Mesenchymal stem cell (in vitro differentiated cells and primary cell): ENCODE data around the gene CT45A1. TPM values are rescaled to one million over a fixed set of nuclear protein-coding genes. Genes with fewer than 3 reads are reported as not detected.
"Not testable (repeated sequence)": the region's sequence is repeated elsewhere in the genome, so short reads cannot be mapped to it uniquely, and the experiment has no call there.

Source experiments
- DNase-seq: peaks from one replicate; pipeline ENCODE4 v3.0.0-alpha.2; 2013
- H2AFZ ChIP-seq: one replicate; pipeline ENCODE4 v1.6.1; 2013; ENCODE audit warnings: low read depth, mild to moderate bottlenecking, control low read depth, inconsistent platforms, low read length, moderate library complexity
- H2AK5ac ChIP-seq: 2 replicates; pipeline ENCODE4 v1.6.1; 2013; ENCODE audit warnings: low read length, moderate library complexity, mild to moderate bottlenecking, inconsistent platforms; ENCODE audit not compliant: severe bottlenecking
- H2BK120ac ChIP-seq: one replicate; pipeline ENCODE4 v1.6.1; 2013; ENCODE audit warnings: low read depth, mild to moderate bottlenecking, inconsistent platforms, low read length, moderate library complexity
- H2BK12ac ChIP-seq, 2 experiments: one replicate each; pipeline ENCODE4 v1.6.1; 2013; ENCODE audit warnings: inconsistent platforms in 2 of 2, low read length in 2 of 2, mild to moderate bottlenecking in 2 of 2, moderate library complexity in 2 of 2, control low read depth in 1 of 2
- H2BK15ac ChIP-seq: one replicate; pipeline ENCODE4 v1.6.1; 2013; ENCODE audit warnings: mild to moderate bottlenecking, low read depth, inconsistent platforms; ENCODE audit not compliant: poor library complexity, severe bottlenecking
- H2BK5ac ChIP-seq: 2 replicates; pipeline ENCODE4 v1.6.1; 2013; ENCODE audit warnings: low read depth, mild to moderate bottlenecking, low read length, control low read depth, inconsistent platforms; ENCODE audit not compliant: poor library complexity, severe bottlenecking
- H3K14ac ChIP-seq, 2 experiments: one replicate each; pipeline ENCODE4 v1.6.1; 2013; ENCODE audit warnings: inconsistent platforms in 2 of 2, low read length in 2 of 2, control low read depth in 1 of 2, mild to moderate bottlenecking in 1 of 2, moderate library complexity in 1 of 2
- H3K18ac ChIP-seq, 2 experiments: one replicate each; pipeline ENCODE4 v1.6.1; 2013; ENCODE audit warnings: inconsistent platforms in 2 of 2, low read length in 2 of 2, control low read depth in 1 of 2, low read depth in 1 of 2, mild to moderate bottlenecking in 1 of 2
- H3K23ac ChIP-seq, 2 experiments: one replicate each; pipeline ENCODE4 v1.6.1; 2013; ENCODE audit warnings: inconsistent platforms in 2 of 2, low read length in 2 of 2, mild to moderate bottlenecking in 2 of 2, moderate library complexity in 2 of 2, control low read depth in 1 of 2
- H3K27ac ChIP-seq: 2 replicates; pipeline ENCODE4 v1.5.1; 2013; ENCODE audit warnings: mild to moderate bottlenecking, moderate library complexity, low read length, control low read depth, inconsistent platforms; ENCODE audit not compliant: poor library complexity, severe bottlenecking
- H3K27me3 ChIP-seq, 2 experiments: 2 replicates each; pipeline versions ENCODE4 v1.6.1 to v1.7.0; 2013; ENCODE audit warnings: low read length in 2 of 2, mild to moderate bottlenecking in 2 of 2, moderate library complexity in 2 of 2, control low read depth in 1 of 2, inconsistent platforms in 1 of 2; ENCODE audit not compliant: control insufficient read depth in 1 of 2, insufficient read depth in 1 of 2
- H3K36me3 ChIP-seq, 2 experiments: 2 replicates each; pipeline versions ENCODE4 v1.6.1 to v1.7.0; 2013; ENCODE audit warnings: low read length in 2 of 2, control low read depth in 1 of 2, inconsistent platforms in 1 of 2, low read depth in 1 of 2, mild to moderate bottlenecking in 1 of 2; ENCODE audit not compliant: insufficient read depth in 2 of 2, control insufficient read depth in 1 of 2
- H3K4ac ChIP-seq, 2 experiments: one replicate each; pipeline ENCODE4 v1.6.1; 2013; ENCODE audit warnings: inconsistent platforms in 2 of 2, low read length in 2 of 2, mild to moderate bottlenecking in 2 of 2, moderate library complexity in 2 of 2, control low read depth in 1 of 2, low read depth in 1 of 2
- H3K4me1 ChIP-seq: 2 replicates; pipeline ENCODE4 v1.6.1; 2013; ENCODE audit warnings: low read depth, low read length, control low read depth; ENCODE audit not compliant: control insufficient read depth, insufficient read depth
- H3K4me2 ChIP-seq: 2 replicates; pipeline ENCODE4 v1.6.1; 2013; ENCODE audit warnings: low read length, mild to moderate bottlenecking, inconsistent platforms; ENCODE audit not compliant: poor library complexity, severe bottlenecking
- H3K4me3 ChIP-seq, 2 experiments: 2 replicates each; pipeline versions ENCODE4 v1.5.1 to v1.7.0; 2013; ENCODE audit warnings: low read length in 2 of 2, mild to moderate bottlenecking in 2 of 2, control low read depth in 1 of 2, low read depth in 1 of 2; ENCODE audit not compliant: insufficient read depth in 1 of 2
- H3K79me1 ChIP-seq: replicated peaks from 2 replicates; pipeline ENCODE4 v1.6.1; 2013; ENCODE audit warnings: mild to moderate bottlenecking, control low read depth, low read length, inconsistent platforms; ENCODE audit not compliant: poor library complexity, severe bottlenecking
- H3K9ac ChIP-seq: 2 replicates; pipeline ENCODE4 v1.7.0; 2013; ENCODE audit warnings: mild to moderate bottlenecking, low read length, moderate library complexity
- H3K9me3 ChIP-seq: 2 replicates; pipeline ENCODE4 v1.7.0; 2013; ENCODE audit warnings: mild to moderate bottlenecking, low read length; ENCODE audit not compliant: control insufficient read depth
- H4K8ac ChIP-seq: one replicate; pipeline ENCODE4 v1.6.1; 2013; ENCODE audit warnings: inconsistent platforms, mild to moderate bottlenecking, low read length, moderate library complexity
- H4K91ac ChIP-seq: one replicate; pipeline ENCODE4 v1.6.1; 2013; ENCODE audit warnings: mild to moderate bottlenecking, low read length, inconsistent platforms
- WGBS: methylation state at CpG from one replicate; pipeline ENCODE4 v1.1.7; 2013; ENCODE audit warnings: mixed read lengths; 5-methylcytosine and 5-hydroxymethylcytosine counted together
- small RNA-seq: library from polyadenylated mRNA; stranded (forward); fragments of <200 nt; extraction: miRNeasy Mini kit (QIAGEN cat#:217004); gene quantifications from one replicate; pipeline ENCODE3, GENCODE V24; 2013; ENCODE audit warnings: low read depth

Gene CT45A1

DNA sequence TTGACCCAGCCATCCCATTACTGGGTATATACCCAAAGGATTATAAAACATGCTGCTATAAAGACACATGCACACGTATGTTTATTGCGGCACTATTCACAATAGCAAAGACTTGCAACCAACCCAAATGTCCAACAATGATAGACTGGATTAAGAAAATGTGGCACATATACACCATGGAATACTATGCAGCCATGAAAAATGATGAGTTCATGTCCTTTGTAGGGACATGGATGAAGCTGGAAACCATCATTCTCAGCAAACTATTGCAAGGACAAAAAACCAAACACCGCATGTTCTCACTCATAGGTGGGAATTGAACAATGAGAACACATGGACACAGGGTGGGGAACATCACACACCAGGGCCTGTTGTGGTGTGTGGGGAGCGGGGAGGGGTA, 31.3 kb downstream of the CT45A1 start:
- not testable (repeated sequence) for DNase-seq, H2BK5ac ChIP-seq, H4K8ac ChIP-seq, H3K9me3 ChIP-seq, H2BK15ac ChIP-seq, H3K9ac ChIP-seq, H3K36me3 ChIP-seq, H3K4me1 ChIP-seq, H3K4me3 ChIP-seq, H3K27ac ChIP-seq, H3K79me1 ChIP-seq, H2BK120ac ChIP-seq, H2AK5ac ChIP-seq, H4K91ac ChIP-seq, H3K18ac ChIP-seq, H3K4me2 ChIP-seq, H3K14ac ChIP-seq, H3K4ac ChIP-seq, H3K23ac ChIP-seq, H2BK12ac ChIP-seq, H2AFZ ChIP-seq, H3K27me3 ChIP-seq
- no CpG with 5 or more reads among the region's 4 CpGs for WGBS

DNA sequence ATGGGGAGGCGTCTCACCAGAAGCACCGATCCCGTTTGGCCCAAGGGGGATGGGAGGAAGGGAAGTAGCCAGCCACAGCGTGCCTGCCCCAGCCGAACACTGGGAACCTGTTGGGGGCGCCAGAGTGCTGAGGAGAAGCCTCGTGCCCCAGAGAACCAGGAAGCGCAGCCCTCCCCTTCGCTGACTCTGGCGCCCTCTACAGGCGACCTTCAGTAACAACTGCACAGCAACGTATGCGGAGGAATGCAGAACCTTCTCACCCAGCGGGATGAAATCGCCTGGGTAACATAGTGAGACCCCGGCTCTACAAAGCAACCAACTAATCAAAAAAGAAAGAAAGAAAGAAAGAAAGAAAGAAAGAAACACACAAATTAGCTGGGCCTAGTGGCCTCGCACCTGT, 54.7 kb downstream of the CT45A1 start, which contains the start of gene CT45A3:
TSS of gene CT45A3 (minus strand) at position 101 of the 400 bp plus-strand sequence. CDS start 3,747 bp downstream, outside the sequence.
- H3K4me3 ChIP-seq, H2BK120ac ChIP-seq, H3K27ac ChIP-seq, H3K9me3 ChIP-seq, H2BK12ac ChIP-seq, H3K36me3 ChIP-seq, H2AFZ ChIP-seq, H3K4me1 ChIP-seq, H3K9ac ChIP-seq, H2BK15ac ChIP-seq, H2AK5ac ChIP-seq, H3K27me3 ChIP-seq, H3K4ac ChIP-seq, H3K14ac ChIP-seq, H3K23ac ChIP-seq, DNase-seq, H3K79me1 ChIP-seq, H3K4me2 ChIP-seq, H3K18ac ChIP-seq, H4K8ac ChIP-seq, H4K91ac ChIP-seq, H2BK5ac ChIP-seq: not testable (repeated sequence)
- no CpG with 5 or more reads among the region's 17 CpGs for WGBS

Small RNA genes within 50 kb of the gene (small RNA-seq; reads per million reads assigned to genes)
- gene AC240442.1, result not detected
